Erythroblast (primary cell): ENCODE data around the gene CNST.

Source experiments
- GATA1 ChIP-seq: IDR thresholded peaks from 2 replicates; pipeline ENCODE4 v1.6.1; 2011; ENCODE audit warnings: low read depth, mild to moderate bottlenecking, control low read depth, low read length, moderate library complexity
- POLR2A ChIP-seq: IDR thresholded peaks from 2 replicates; pipeline ENCODE4 v1.6.1; 2011; ENCODE audit warnings: mild to moderate bottlenecking, low read length

GRCh38 chr1:246681900-246682895 lies 115.9 kb downstream of the CNST start:
- TF ChIP-seq POLR2A (no peak), GATA1 (no peak)
